Prostate gland (tissue), 2 donors: ENCODE results near the gene TMCO6.

Source experiments
- POLR2A ChIP-seq: fragments of 450-650 bp; IDR thresholded peaks from one replicate; pipeline ENCODE4 v1.6.1; 2016; ENCODE audit warnings: antibody characterized with exemption, mild to moderate bottlenecking
- TF ChIP-seq, protein P1 (sequence below), 4 experiments: fragments of 200-600 bp in 2 of 4; fragments of 450-650 bp in 2 of 4; sonication (generic) in 2 of 4; IDR thresholded peaks; 1 replicate in 3 of 4; 2 replicates in 1 of 4; pipeline ENCODE4 v1.5.1; 2016 to 2019; ENCODE audit warnings: antibody characterized with exemption in 4 of 4, mild to moderate bottlenecking in 2 of 4, moderate library complexity in 2 of 4

DNA sequence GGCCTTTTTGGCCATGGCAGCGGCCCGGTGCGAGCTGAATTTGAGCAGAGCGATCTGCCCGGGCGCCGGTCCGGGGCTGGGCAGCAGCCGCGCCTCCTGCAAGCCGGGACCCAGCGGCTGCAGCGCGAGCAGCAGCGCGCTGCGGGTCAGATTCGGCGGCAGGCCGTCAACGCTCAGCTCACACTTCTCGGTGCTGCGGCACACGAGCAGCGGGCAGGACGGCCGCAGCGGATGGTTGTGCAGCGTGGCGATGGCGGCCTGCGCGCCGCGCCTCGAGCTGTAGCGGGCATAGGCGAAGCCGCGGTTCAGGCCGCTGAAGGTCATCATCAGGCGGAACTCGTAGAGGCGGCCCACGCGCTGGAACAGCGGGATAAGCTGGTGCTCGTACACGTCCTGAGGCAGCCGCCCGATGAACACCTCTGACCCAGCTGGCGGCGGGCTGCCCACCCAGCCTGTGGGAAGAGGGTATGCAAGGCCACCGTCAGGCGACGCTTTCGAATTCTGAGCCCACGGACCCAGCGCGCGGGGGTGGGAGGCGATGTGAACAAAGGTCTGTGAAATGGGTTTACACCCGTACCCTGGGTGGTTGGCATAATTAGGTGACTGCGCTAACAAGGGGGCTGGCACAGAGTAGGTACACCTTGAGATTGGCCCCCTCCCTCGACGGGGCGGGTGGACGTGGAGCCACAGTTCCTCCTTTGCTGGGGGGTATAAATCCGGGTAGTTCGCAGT, 33.4 kb downstream of the TMCO6 start:
- TF ChIP-seq, protein P1, sequence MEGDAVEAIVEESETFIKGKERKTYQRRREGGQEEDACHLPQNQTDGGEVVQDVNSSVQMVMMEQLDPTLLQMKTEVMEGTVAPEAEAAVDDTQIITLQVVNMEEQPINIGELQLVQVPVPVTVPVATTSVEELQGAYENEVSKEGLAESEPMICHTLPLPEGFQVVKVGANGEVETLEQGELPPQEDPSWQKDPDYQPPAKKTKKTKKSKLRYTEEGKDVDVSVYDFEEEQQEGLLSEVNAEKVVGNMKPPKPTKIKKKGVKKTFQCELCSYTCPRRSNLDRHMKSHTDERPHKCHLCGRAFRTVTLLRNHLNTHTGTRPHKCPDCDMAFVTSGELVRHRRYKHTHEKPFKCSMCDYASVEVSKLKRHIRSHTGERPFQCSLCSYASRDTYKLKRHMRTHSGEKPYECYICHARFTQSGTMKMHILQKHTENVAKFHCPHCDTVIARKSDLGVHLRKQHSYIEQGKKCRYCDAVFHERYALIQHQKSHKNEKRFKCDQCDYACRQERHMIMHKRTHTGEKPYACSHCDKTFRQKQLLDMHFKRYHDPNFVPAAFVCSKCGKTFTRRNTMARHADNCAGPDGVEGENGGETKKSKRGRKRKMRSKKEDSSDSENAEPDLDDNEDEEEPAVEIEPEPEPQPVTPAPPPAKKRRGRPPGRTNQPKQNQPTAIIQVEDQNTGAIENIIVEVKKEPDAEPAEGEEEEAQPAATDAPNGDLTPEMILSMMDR (IDR thresholded peaks at IDR 0.05), result no peak
- TF ChIP-seq POLR2A, result no peak
